ELF-1 (cell line): ENCODE data around the gene GMCL2.

Experiments
- DNase-seq: peaks from one replicate; pipeline ENCODE4 v3.0.0-alpha.2; 2016; ENCODE audit warnings: low read depth, low spot score

The GMCL2 gene

DNA sequence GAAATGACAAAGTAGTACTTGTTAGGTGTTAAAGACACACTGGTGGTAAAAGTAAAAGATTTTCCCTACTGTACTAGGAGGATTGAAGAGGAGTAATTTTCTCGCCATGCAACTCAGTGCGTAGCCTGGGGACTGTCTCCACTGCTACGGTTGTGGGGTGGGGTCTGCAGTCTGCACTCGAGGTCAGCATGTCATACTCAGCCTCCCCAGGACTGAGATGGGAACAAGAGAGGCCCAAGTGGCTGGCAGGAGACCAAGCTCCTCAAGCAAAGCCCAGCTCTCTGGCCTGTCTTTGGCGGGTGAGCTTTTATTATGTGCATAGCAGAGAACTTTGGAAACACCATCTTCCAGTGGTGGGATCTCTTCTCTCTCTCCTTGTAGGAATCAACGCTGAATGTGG is 43.9 kb downstream of the GMCL2 start:
- no peak for DNase-seq

DNA sequence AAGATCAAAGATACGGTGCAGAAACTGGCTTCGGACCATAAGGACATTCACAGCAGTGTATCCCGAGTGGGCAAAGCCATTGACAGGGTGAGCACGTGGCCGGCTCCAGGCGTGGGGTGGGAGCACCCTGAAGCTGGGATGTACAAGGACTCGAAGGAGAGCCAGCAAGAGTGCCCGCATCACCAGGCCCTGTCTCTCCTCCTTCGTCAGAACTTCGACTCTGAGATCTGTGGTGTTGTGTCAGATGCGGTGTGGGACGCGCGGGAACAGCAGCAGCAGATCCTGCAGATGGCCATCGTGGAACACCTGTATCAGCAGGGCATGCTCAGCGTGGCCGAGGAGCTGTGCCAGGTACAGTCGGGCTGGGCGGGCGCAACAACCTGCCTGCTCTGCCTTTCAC is 44.5 kb downstream of the GMCL2 start:
- no peak for DNase-seq

DNA sequence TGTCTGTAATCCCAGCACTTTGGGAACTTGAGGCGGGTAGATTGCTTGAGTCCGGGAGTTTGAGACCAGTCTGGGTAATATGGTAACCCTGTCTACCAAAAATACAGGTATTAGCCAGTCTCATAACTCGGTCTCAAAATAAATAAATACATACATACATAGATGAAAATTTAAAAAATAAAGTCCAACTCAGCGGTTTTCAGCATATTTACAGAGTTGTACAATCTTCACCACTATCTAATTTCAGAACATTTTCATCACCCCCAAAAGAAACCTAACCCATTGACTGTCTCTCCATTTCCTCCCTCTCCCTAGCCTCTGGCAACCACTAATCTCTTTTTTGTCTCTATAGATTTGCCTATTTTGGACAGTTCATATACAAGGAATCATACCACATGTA is 45.6 kb downstream of the GMCL2 start:
- DNase-seq: no peak

DNA sequence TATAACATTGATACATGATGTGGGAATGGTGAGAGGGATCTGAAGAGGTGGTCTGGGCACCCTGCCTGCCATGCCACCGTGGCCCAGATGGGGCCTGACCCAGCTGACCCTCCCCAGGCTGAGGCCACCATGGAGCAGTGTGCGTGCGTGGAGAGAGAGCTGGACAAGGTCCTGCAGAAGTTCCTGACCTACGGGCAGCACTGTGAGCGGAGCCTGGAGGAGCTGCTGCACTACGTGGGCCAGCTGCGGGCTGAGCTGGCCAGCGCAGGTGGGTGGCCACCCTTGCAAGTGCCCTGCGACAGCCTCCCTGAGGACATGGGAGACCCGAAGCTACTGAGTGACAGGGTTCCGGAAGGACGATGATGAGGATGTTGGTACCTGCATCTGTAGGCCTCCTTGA is 49.2 kb downstream of the GMCL2 start:
- no peak for DNase-seq

DNA sequence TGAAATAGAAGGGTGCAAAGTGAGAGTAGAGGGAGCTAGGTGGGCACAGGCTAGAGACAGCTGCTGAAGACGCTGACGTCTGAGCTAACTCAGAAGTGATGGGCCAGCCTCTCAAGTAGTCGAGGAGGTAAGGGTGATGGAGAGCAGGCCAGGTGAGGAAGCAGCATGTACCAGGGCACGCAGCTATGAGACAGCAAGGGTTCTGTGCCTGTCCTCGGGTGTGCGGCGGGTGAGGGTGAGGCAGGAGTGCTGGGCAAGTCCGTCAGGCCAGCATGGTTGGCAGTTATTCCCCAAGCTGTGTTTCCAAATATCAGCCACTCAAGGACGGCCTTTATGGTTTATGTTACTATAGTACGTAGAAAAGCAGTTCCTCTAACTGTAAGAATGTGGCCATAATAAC is 50.2 kb downstream of the GMCL2 start:
- no peak for DNase-seq
